ENCODE results near the gene SEPSECS. TPM values are rescaled to one million over a fixed set of nuclear protein-coding genes. Genes with fewer than 3 reads are reported as not detected.

Gene SEPSECS
- total RNA-seq, 1 experiment from 2014 or later = 4.2 TPM

DNA sequence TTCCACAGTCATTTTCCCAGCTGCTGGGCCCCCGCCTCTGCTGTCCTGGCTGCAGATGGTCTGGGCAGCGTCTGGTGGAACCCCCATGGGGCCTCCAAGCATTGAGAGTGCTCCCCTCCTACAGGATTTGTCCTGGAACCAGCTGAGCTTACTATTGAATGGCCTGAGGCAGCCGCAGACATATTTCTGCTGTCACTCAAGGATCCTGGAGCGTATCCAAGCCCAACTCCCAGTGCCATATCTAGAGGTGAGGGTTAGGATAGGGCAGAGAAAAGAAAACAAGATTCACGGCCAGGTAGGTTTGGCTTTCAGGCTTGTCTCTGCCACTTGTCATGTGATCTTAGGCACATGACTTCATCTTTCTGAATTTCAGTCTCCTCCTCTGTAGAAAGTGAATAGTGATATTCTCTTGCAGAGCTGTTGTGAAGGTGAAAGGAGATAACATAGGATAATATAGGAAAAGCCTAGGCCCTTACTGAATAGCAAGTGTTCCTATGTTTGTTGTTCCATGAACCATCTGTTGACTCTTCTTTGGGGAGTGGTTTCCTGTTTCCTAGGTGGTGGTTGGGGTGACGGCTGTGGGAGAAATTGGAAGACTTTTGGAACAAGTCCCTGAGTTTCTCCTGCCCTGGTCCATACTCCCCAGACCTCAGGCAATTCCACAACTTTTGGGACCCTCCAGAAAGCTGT is 52.3 kb downstream of the SEPSECS start:
- DNase-seq = peak; percentile 14
- Histone ChIP-seq H3K56ac (ENCODE audit: insufficient read length, low read depth, low read length) (no peak overlapping the region), H3K4me1 (ENCODE audit: insufficient read depth, low read length) (no peaks in the 10 kb centered on the region), H3K4ac (ENCODE audit: low read depth, low read length) (no peak overlapping the region), H2BK12ac (ENCODE audit: insufficient read length, low read depth, low read length) (no peak overlapping the region), H3K4me2 (ENCODE audit: insufficient read depth, insufficient read length, low read length) (no peak overlapping the region), H4K5ac (ENCODE audit: insufficient read length, low read depth, low read length) (no peak overlapping the region), H3K9ac (ENCODE audit: extremely low read depth, insufficient read length, low read length) (no peak overlapping the region), H3K14ac (ENCODE audit: insufficient read depth, low read length) (no peak overlapping the region; the same call in 1 of the 2 replicates), H2BK120ac (ENCODE audit: low read depth, low read length, poor library complexity, severe bottlenecking) (no peak overlapping the region), H3K23me2 (ENCODE audit: insufficient read length, low read depth, low read length, poor library complexity, severe bottlenecking) (no peaks in the 10 kb centered on the region), H2BK20ac (ENCODE audit: low read depth, low read length, poor library complexity, severe bottlenecking) (no peak overlapping the region), H3T11ph (ENCODE audit: low read length) (no peak overlapping the region), H2AFZ (ENCODE audit: low read length) (no peak overlapping the region), H3K27ac (ENCODE audit: insufficient read length, low read depth, low read length) (no peak overlapping the region), H3K79me2 (ENCODE audit: insufficient read depth, low read length) (no peaks in the 10 kb centered on the region), H2BK5ac (ENCODE audit: insufficient read length, low read length) (no peak overlapping the region), H2AK5ac (ENCODE audit: insufficient read length, low read length) (no peak overlapping the region), H3K79me1 (ENCODE audit: insufficient read depth, low read depth, low read length, poor library complexity, severe bottlenecking) (no peaks in the 10 kb centered on the region), H3K18ac (ENCODE audit: insufficient read length, low read depth, low read length) (no peak overlapping the region), H3K23ac (ENCODE audit: insufficient read length, low read depth, low read length) (no peak overlapping the region), H3K9me3 (ENCODE audit: control insufficient read depth, low read depth, low read length) (no peaks in the 10 kb centered on the region), H4K91ac (ENCODE audit: insufficient read length, low read depth, low read length) (no peak overlapping the region), H4K8ac (replicated peaks; ENCODE audit: insufficient read length, low read depth, low read length) (no peak overlapping the region), H4K20me1 (ENCODE audit: control insufficient read depth, insufficient read depth, insufficient read length) (no peaks in the 10 kb centered on the region), H2BK15ac (ENCODE audit: low read depth, low read length) (no peak overlapping the region), H3K27me3 (ENCODE audit: insufficient read depth, low read length) (no peaks in the 10 kb centered on the region)
- WGBS (ENCODE audit: extremely low coverage, insufficient read length, low lambda C conversion rate) = no CpG with 5 or more reads among the region's 6 CpGs
- Mint-ChIP-seq H3K4me3 (no peak overlapping the region), H3K27ac (no peak overlapping the region), H3K9me3 (no peaks in the 10 kb centered on the region), H3K4me1 (peaks cover 3 to 4% of the 10 kb centered on the region in 2 experiments; a peak in 3 of 4 replicates), H3K36me3 (ENCODE audit: insufficient read depth in 1 of 3, low read depth in 3 of 3) (no peaks in the 10 kb centered on the region), H3K27me3 (ENCODE audit: low read depth) (peaks cover 5% of the 10 kb centered on the region)
- TF ChIP-seq, protein P1, sequence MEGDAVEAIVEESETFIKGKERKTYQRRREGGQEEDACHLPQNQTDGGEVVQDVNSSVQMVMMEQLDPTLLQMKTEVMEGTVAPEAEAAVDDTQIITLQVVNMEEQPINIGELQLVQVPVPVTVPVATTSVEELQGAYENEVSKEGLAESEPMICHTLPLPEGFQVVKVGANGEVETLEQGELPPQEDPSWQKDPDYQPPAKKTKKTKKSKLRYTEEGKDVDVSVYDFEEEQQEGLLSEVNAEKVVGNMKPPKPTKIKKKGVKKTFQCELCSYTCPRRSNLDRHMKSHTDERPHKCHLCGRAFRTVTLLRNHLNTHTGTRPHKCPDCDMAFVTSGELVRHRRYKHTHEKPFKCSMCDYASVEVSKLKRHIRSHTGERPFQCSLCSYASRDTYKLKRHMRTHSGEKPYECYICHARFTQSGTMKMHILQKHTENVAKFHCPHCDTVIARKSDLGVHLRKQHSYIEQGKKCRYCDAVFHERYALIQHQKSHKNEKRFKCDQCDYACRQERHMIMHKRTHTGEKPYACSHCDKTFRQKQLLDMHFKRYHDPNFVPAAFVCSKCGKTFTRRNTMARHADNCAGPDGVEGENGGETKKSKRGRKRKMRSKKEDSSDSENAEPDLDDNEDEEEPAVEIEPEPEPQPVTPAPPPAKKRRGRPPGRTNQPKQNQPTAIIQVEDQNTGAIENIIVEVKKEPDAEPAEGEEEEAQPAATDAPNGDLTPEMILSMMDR (conservative IDR thresholded peaks at IDR 0.05) = no peak
